GM21515 (cell line): ENCODE measurements around the gene AP2B1.

Experiments used
- ATAC-seq: cut with Tn5 transposase; IDR thresholded peaks from one replicate; pipeline ENCODE4 v1.9.1; 2021; ENCODE audit not compliant: unreplicated experiment

Gene AP2B1

GRCh38 chr17:35768797-35769196 is 181.7 kb downstream of the AP2B1 start:
- ATAC-seq: no peak

- no peak for ATAC-seq
These were observed 182.9 kb downstream of the AP2B1 start for GRCh38 chr17:35769895-35770486.

GRCh38 chr17:35773129-35773528 is 186.0 kb downstream of the AP2B1 start:
- ATAC-seq: no peak

DNA sequence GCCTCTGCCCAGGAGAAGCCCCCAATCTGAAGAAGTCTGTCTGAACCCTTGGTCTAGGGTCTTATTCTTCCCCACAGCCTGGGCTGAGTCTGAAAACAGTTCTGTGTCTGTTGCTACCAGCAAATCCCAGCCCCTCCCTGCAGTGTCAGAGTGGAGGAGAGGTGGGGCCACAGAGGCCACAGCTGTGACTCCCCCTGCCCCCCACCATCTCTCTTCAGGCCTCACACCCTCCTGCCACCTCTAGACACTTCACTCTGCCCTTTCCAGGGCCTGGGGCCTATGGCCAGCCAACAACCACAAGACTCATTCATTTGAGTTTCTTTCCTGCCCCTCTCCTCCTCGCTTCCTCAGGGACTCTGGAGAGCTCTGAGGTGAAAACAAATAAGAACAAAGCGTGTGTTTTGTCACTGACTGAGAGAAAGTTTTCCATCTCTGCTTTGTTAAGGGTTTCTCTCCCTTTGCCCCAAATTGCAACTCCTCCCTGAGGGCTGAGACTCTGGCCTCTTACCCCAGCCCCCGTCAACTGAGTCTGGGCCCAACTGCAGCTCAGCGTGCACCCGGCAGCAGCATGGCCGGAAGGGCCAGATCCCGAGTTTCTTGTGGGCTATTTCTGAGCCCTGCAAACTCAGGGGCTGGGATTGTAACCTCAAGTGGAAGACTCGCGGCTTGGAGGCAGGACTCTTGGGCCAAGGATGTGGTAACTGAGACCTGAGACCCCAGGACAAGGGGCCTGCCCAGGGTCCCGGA is 186.7 kb downstream of the AP2B1 start:
- ATAC-seq: no peak

DNA sequence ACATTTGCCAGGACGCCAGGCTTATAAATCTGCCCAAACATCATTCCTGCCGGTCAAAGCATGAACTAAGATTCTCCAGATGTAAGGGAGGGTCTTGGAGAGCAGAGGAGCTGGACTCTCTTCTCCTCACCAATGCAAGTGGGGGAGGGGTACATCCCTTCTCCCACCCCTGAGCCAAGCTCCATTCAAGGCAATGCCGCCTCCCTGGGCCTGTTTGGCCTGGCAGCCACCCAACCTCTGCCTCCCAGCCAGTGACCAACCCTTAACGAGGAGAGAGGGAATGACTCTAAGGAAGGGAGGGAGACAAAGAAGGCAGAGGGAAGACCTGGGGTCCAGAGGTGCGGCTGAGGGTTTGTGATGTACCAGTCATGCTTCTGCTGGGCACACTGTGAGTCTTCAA is 187.4 kb downstream of the AP2B1 start:
- ATAC-seq: no peak

- no peak for ATAC-seq
These were observed 187.9 kb downstream of the AP2B1 start for GRCh38 chr17:35775039-35775438.

DNA sequence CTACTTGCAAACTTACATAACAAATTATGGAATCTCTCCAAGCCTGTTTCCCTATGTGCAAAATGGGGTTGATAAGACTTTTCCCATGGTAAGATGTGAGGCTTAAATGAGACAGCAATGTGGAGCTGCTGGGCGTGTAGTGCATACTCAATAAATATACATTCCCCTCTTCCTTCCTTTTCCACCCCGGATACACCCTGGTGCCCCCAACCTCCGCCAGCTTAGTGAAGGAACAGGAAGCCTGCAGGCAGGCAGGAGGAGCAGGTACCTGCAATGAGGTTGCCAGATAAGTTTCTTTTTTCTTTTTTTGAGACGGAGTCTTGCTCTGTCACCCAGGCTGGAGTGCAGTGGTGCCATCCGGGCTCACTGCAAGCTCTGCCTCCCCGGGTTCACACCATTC is 188.5 kb downstream of the AP2B1 start:
- no peak for ATAC-seq
